ENCODE data around the gene HMCN1.

The HMCN1 gene

DNA sequence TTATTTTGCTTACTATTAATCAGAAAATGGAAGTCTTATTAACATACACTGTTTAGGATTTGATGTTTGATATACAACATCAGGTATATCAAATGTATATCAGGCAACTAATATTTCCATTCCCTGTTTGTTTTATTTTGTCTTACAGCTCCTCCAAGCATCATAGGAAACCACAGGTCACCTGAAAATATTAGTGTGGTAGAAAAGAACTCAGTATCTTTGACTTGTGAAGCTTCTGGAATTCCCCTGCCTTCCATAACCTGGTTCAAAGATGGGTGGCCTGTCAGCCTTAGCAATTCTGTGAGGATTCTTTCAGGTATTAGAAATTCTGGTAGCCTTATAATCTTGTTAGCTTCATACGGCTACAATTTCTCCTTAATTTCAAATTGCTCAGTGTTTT is 322.9 kb downstream of the HMCN1 start:
- no peak for TF ChIP-seq POLR2A (IDR thresholded peaks at IDR 0.05; ENCODE audit: extremely low read depth, insufficient read length)
- no peak for TF ChIP-seq CTCF (IDR thresholded peaks at IDR 0.05; ENCODE audit: low read depth, low read length)
- TF ChIP-seq, protein P1, sequence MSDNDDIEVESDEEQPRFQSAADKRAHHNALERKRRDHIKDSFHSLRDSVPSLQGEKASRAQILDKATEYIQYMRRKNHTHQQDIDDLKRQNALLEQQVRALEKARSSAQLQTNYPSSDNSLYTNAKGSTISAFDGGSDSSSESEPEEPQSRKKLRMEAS (IDR thresholded peaks at IDR 0.05; ENCODE audit: low read depth, low read length), result no peak
- no peak for TF ChIP-seq MYC (IDR thresholded peaks at IDR 0.05; ENCODE audit: low read depth, low read length)
- no peak for DNase-seq (ENCODE audit: low read depth)
- H3K4me3 ChIP-seq (ENCODE audit: low read depth, low read length), result no peak overlapping the region

GRCh38 chr1:186059311-186059710 is 325.1 kb downstream of the HMCN1 start:
- DNase-seq (ENCODE audit: low read depth), result no peak
- no peak overlapping the region for H3K4me3 ChIP-seq (ENCODE audit: low read depth, low read length)
- TF ChIP-seq MYC (IDR thresholded peaks at IDR 0.05; ENCODE audit: low read depth, low read length) (no peak), POLR2A (IDR thresholded peaks at IDR 0.05; ENCODE audit: extremely low read depth, insufficient read length) (no peak), CTCF (IDR thresholded peaks at IDR 0.05; ENCODE audit: low read depth, low read length) (no peak)
- TF ChIP-seq, protein P1 (IDR thresholded peaks at IDR 0.05; ENCODE audit: low read depth, low read length), result no peak

DNA sequence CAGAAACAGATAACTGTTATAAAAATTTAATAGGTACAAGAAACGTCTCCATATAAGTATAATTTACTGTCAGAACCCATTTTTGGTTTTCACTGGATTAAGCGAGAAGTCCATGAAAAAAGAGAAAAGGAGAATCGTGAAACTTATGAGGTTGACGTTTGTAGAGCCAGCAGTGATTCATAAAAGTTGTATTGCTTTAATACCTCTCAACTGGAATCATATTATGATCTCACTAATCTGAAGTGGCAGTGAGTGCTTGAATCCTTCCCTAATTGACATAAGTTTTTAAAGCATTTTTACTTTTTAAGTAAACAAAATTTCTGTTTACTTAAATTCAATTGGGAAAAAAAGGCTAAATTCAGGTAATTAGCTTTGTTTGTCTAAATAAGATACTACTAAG is 325.6 kb downstream of the HMCN1 start:
- no peak for DNase-seq (ENCODE audit: low read depth)
- no peak overlapping the region for H3K4me3 ChIP-seq (ENCODE audit: low read depth, low read length)
- TF ChIP-seq MYC (IDR thresholded peaks at IDR 0.05; ENCODE audit: low read depth, low read length), result no peak
- TF ChIP-seq POLR2A (IDR thresholded peaks at IDR 0.05; ENCODE audit: extremely low read depth, insufficient read length), result no peak
- TF ChIP-seq, protein P1 (IDR thresholded peaks at IDR 0.05; ENCODE audit: low read depth, low read length), result no peak
- TF ChIP-seq CTCF (IDR thresholded peaks at IDR 0.05; ENCODE audit: low read depth, low read length), result no peak

DNA sequence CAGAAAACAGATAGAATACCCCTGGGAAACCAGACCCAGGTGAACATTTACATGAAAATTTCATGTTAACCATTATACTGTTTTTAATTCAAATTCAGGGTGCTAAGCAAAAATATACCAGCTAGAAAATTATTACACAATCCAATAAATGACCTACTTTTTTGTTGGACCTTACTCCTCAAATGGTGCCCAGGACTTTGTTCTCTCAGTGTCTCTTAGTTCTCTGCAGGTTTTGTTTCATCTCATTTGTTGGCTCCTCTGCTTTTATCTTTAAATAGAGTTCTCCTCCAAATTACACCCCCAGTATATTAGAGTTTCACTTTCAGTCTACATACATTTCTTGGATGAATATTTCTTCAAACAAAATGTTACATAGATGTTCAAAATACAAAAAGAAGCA is 326.0 kb downstream of the HMCN1 start:
- TF ChIP-seq CTCF (IDR thresholded peaks at IDR 0.05; ENCODE audit: low read depth, low read length) (no peak), POLR2A (IDR thresholded peaks at IDR 0.05; ENCODE audit: extremely low read depth, insufficient read length) (no peak), MYC (IDR thresholded peaks at IDR 0.05; ENCODE audit: low read depth, low read length) (no peak)
- no peak for DNase-seq (ENCODE audit: low read depth)
- no peak overlapping the region for H3K4me3 ChIP-seq (ENCODE audit: low read depth, low read length)

GRCh38 chr1:186063091-186063657 is 329.0 kb downstream of the HMCN1 start:
- no peak overlapping the region for H3K4me3 ChIP-seq (ENCODE audit: low read depth, low read length)
- TF ChIP-seq CTCF (IDR thresholded peaks at IDR 0.05; ENCODE audit: low read depth, low read length) (no peak), POLR2A (IDR thresholded peaks at IDR 0.05; ENCODE audit: extremely low read depth, insufficient read length) (no peak), MYC (IDR thresholded peaks at IDR 0.05; ENCODE audit: low read depth, low read length) (no peak)
- TF ChIP-seq, protein P1 (IDR thresholded peaks at IDR 0.05; ENCODE audit: low read depth, low read length), result no peak
- DNase-seq (ENCODE audit: low read depth), result no peak

DNA sequence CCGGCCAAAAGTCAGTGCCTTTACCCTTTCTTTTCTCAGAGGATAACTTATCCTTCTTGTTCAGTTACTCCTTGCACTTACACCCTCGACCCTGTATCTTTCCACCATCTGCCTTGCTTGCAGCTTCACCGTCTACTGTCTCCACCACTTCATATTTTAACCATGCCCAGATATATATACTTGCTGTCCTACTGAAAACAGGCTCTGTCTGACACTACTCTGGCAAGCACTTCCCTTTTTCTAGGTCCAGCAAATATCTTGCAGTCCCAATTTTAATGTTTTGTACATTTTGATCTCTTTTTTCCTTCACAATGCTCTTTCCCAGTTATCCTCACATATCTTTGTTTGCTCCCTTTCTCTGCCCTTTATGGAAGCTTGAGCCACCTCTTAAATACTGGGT is 332.2 kb downstream of the HMCN1 start:
- H3K4me3 ChIP-seq (ENCODE audit: low read depth, low read length), result no peak overlapping the region
- peak; percentile 2 for DNase-seq (ENCODE audit: low read depth)
- TF ChIP-seq MYC (IDR thresholded peaks at IDR 0.05; ENCODE audit: low read depth, low read length), result no peak
